GM18909 (cell line): ENCODE results near the gene TOB2.

Experiments
- ATAC-seq: cut with Tn5 transposase; IDR thresholded peaks from one replicate; pipeline ENCODE4 v1.9.1; 2021; ENCODE audit warnings: mild to moderate bottlenecking; ENCODE audit not compliant: unreplicated experiment, poor library complexity

Gene TOB2

DNA sequence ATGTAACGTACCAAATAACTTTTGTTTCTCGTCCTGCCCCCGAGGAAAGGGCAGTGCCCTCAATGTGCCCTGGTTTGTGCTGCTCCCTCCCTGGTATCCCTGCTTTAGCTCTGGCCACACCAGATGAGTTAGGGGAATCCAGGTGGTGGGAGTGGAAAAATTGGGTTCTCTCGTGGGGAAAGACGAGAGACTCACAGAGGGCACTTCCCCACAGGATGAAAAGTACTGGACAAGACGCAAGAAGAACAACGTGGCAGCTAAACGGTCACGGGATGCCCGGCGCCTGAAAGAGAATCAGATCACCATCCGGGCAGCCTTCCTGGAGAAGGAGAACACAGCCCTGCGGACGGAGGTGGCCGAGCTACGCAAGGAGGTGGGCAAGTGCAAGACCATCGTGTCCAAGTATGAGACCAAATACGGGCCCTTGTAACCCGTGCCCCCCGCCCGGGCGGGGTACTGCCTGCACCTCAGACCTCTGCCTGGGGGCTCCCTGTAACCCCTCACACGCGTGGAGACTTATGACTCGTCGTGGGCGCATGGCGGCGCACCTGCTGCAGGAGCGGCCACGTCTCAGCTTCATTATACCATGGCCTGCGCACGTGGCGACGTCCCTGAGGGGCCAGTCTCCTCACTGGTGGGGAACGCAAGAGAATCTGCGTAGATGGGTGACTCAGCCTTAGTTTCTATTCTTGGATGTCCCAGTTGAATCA, 50.9 kb downstream of the TOB2 start:
- no peak for ATAC-seq

DNA sequence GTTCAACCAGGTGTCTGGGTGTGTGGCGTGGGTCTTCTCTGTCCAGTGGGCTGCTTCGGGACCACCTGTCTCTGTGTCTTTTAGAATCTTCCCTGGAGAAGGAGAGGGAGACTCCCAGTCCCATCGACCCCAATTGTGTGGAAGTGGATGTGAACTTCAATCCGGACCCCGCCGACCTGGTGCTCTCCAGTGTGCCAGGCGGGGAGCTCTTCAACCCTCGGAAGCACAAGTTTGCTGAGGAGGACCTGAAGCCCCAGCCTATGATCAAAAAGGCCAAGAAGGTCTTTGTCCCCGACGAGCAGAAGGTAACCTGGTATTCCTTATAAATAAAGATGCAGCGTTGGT, 52.6 kb downstream of the TOB2 start:
- ATAC-seq: no peak

DNA sequence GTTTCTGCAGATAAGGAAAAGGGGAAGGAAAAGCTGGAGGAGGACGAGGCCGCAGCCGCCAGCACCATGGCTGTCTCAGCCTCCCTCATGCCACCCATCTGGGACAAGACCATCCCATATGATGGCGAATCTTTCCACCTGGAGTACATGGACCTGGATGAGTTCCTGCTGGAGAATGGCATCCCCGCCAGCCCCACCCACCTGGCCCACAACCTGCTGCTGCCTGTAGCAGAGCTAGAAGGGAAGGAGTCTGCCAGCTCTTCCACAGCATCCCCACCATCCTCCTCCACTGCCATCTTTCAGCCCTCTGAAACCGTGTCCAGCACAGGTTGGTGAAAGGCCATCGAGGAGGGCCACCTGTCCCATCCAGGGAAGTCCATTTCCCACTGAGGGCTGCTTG, 59.3 kb downstream of the TOB2 start:
- ATAC-seq: no peak

DNA sequence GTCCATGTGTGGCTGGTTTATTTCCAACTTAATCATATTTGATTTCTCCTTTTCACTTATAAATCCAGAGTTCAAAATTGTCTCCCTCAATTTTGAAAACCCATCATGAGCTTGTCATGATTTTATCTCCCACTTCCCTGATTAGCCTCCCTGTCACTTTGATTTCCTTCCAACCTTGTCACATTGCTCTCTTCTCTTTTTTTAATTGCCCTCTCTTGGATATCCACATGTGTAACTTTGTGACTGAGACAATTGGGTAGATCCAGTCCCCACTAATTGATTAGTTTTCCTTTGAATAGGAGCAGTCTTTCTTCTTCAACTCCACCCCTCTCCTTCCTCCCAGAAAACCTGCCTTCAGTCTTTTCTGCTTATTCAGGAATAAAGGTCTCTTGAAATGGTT, 62.5 kb downstream of the TOB2 start:
- no peak for ATAC-seq
